T-cell (primary cell): Measurements from ENCODE around the gene REEP3. TPM values are rescaled to one million over a fixed set of nuclear protein-coding genes. Genes with fewer than 3 reads are reported as not detected.
"Not testable (repeated sequence)": the region's sequence is repeated elsewhere in the genome, so short reads cannot be mapped to it uniquely, and the experiment has no call there.

Experiments used
- ATAC-seq, 4 experiments: fragments of 200-7000 bp in 3 of 4; fragments of 150-1000 bp in 1 of 4; cut with Tn5 transposase; replicated peaks in 1 of 4; 1 replicate in 3 of 4; 2 replicates in 1 of 4; pipeline ENCODE4 v1.10.0; 2021; ENCODE audit warnings: moderate library complexity in 3 of 4, mild to moderate bottlenecking in 2 of 4, moderate number of reproducible peaks in 1 of 4
- CTCF ChIA-PET, 2 donors: fragments of 300-600 bp; sonication (Branson Sonifier 250); formaldehyde crosslinking; loops; one replicate each; lab custom pipeline; 2022; ENCODE audit warnings: antibody characterized with exemption in 2 of 2; lab: Charles Lee
- POLR2A ChIA-PET, 2 donors: fragments of 300-600 bp; sonication (Branson Sonifier 250); formaldehyde crosslinking; loops; one replicate each; lab custom pipeline; 2022; ENCODE audit warnings: antibody characterized with exemption in 2 of 2; lab: Charles Lee
- DNase-seq, 35 experiments: peaks; one replicate each; pipeline versions ENCODE4 v3.0.0 to v3.0.0-alpha.2; 2013 to 2023
- H3K27ac ChIP-seq: one replicate; pipeline ENCODE4 v1.5.1; 2013; ENCODE audit warnings: low read length
- H3K27me3 ChIP-seq, 2 experiments: replicated peaks in 1 of 2; 1 replicate in 1 of 2; 2 replicates in 1 of 2; pipeline versions ENCODE4 v1.6.1 to v1.7.0; 2013; ENCODE audit warnings: low read length in 1 of 2, mixed read lengths in 1 of 2; ENCODE audit not compliant: control insufficient read depth in 2 of 2, insufficient read depth in 2 of 2; ENCODE audit errors: extremely low read depth in 1 of 2
- H3K36me3 ChIP-seq, 2 donors: 1 replicate in 1 of 2; 2 replicates in 1 of 2; pipeline versions ENCODE4 v1.6.1 to v1.7.0; 2013; ENCODE audit warnings: low read length in 1 of 2; ENCODE audit not compliant: control insufficient read depth in 2 of 2, insufficient read depth in 1 of 2; ENCODE audit errors: extremely low read depth in 1 of 2
- H3K4me1 ChIP-seq, 2 experiments: 1 replicate in 1 of 2; 2 replicates in 1 of 2; pipeline versions ENCODE4 v1.6.1 to v1.7.0; 2013; ENCODE audit warnings: low read length in 2 of 2, mixed read lengths in 1 of 2; ENCODE audit not compliant: insufficient read depth in 2 of 2, control insufficient read depth in 1 of 2; ENCODE audit errors: extremely low read depth in 1 of 2
- H3K4me3 ChIP-seq, 2 donors: 1 replicate in 1 of 2; 2 replicates in 1 of 2; pipeline versions ENCODE4 v1.5.1 to v1.7.0; 2013; ENCODE audit warnings: mild to moderate bottlenecking in 2 of 2, low read length in 1 of 2, moderate library complexity in 1 of 2; ENCODE audit not compliant: control insufficient read depth in 1 of 2; ENCODE audit errors: extremely low read depth in 1 of 2
- H3K9me3 ChIP-seq: 2 replicates; pipeline ENCODE4 v1.7.0; 2013
- H3K27ac Mint-ChIP-seq, 2 donors: one replicate each; pipeline ENCODE4 v1.8.0; 2020 to 2021; ENCODE audit warnings: mild to moderate bottlenecking in 2 of 2, mixed read lengths in 2 of 2
- H3K27me3 Mint-ChIP-seq, 2 donors: one replicate each; pipeline ENCODE4 v1.8.0; 2021 to 2022; ENCODE audit warnings: mixed read lengths in 2 of 2
- H3K36me3 Mint-ChIP-seq: one replicate; pipeline ENCODE4 v1.8.0; 2021; ENCODE audit warnings: mixed read lengths
- H3K4me1 Mint-ChIP-seq, 3 donors: one replicate each; pipeline ENCODE4 v1.8.0; 2020 to 2022; ENCODE audit warnings: mixed read lengths in 3 of 3, mild to moderate bottlenecking in 1 of 3
- H3K4me3 Mint-ChIP-seq, 3 donors: one replicate each; pipeline ENCODE4 v1.8.0; 2020 to 2022; ENCODE audit warnings: mild to moderate bottlenecking in 3 of 3, mixed read lengths in 3 of 3, moderate library complexity in 3 of 3
- H3K9me3 Mint-ChIP-seq, 3 donors: one replicate each; pipeline ENCODE4 v1.8.0; 2020 to 2022; ENCODE audit warnings: mixed read lengths in 3 of 3
- WGBS: methylation state at CpG from one replicate; pipeline ENCODE4 v1.1.5; 2013; ENCODE audit warnings: missing lambda C conversion rate; ENCODE audit not compliant: insufficient coverage; 5-methylcytosine and 5-hydroxymethylcytosine counted together
- total RNA-seq, 35 experiments: library from RNA in 6 of 35; stranded (reverse) in 6 of 35; fragments of 120-200 nt in 1 of 35; gene quantifications; one replicate each; pipeline versions ENCODE4 v1.2.1 to v1.2.4 and lab custom pipeline; 2013 to 2026

Gene REEP3
- total RNA-seq, 5 donors from 2014 or later (not counting 1 experiment from before 2014, with no cell fraction given) = 7.9 to 16.2 (median 9.9) TPM

DNA sequence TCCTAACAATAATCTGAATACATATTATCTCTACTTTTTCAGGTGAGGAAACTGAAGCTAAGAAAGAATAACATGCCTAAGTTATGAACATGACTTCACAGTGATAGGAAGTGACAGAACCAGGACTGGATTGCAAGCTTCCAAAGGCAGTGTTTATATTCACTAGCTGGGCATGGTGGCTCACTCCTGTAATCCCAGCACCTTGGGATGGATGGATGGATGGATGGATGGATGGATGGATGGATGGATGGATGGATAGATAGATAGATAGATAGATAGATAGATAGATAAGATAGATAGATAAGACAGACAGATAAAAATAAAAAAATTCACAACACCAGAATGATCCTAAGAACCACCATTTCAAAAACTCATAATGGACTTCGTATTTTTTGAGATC lies 37.2 kb upstream of the REEP3 start:
- H3K27me3 Mint-ChIP-seq = no peaks in the 10 kb centered on the region
- WGBS = no CpG with 5 or more reads among the region's 1 CpG
- no peaks in the 10 kb centered on the region for H3K9me3 ChIP-seq
- no peak overlapping the region for H3K4me3 Mint-ChIP-seq
- H3K4me1 ChIP-seq = no peaks in the 10 kb centered on the region
- POLR2A ChIA-PET = no interaction called here
- DNase-seq (no peak), ATAC-seq (no peak)
- peaks cover 22 to 32% (median 29%) of the 10 kb centered on the region in 3 donors for H3K4me1 Mint-ChIP-seq
- H3K27ac Mint-ChIP-seq = no peak overlapping the region
- no peaks in the 10 kb centered on the region for H3K9me3 Mint-ChIP-seq
- no peak overlapping the region for H3K4me3 ChIP-seq
- no peak overlapping the region for H3K27ac ChIP-seq
- CTCF ChIA-PET = no interaction called here
- no peaks in the 10 kb centered on the region for H3K27me3 ChIP-seq
- H3K36me3 Mint-ChIP-seq = no peaks in the 10 kb centered on the region
- no peaks in the 10 kb centered on the region for H3K36me3 ChIP-seq

DNA sequence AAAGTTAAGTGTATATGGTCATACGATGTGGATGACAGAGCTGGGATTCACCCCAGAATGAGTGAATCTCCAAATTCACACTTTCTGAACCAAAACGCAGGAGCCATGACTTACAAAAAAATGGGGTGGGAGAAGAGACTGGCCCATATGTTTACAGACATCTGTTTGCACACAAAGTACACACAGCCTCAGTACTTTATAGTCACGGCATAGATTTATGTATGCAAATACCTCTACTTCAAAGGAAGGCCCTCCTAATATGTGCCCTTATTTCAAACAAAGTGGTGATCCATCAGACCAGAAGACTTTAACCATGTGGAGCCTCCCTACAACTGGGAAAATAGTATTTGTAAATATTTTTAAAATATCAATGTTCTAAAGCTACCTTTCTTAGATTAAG lies 33.2 kb upstream of the REEP3 start:
- no peak overlapping the region for H3K27ac ChIP-seq
- Mint-ChIP-seq H3K27me3 (no peaks in the 10 kb centered on the region), H3K9me3 (no peaks in the 10 kb centered on the region), H3K4me1 (peaks cover 17 to 20% (median 18%) of the 10 kb centered on the region in 3 donors), H3K27ac (no peak overlapping the region), H3K36me3 (peaks cover 3% of the 10 kb centered on the region), H3K4me3 (no peak overlapping the region)
- ATAC-seq (no peak), DNase-seq (no peak)
- no peaks in the 10 kb centered on the region for H3K27me3 ChIP-seq
- no CpG with 5 or more reads among the region's 3 CpGs for WGBS
- no peak overlapping the region for H3K4me3 ChIP-seq
- H3K4me1 ChIP-seq = no peaks in the 10 kb centered on the region
- no peaks in the 10 kb centered on the region for H3K36me3 ChIP-seq
- POLR2A ChIA-PET = no interaction called here
- CTCF ChIA-PET = no interaction called here
- no peaks in the 10 kb centered on the region for H3K9me3 ChIP-seq

DNA sequence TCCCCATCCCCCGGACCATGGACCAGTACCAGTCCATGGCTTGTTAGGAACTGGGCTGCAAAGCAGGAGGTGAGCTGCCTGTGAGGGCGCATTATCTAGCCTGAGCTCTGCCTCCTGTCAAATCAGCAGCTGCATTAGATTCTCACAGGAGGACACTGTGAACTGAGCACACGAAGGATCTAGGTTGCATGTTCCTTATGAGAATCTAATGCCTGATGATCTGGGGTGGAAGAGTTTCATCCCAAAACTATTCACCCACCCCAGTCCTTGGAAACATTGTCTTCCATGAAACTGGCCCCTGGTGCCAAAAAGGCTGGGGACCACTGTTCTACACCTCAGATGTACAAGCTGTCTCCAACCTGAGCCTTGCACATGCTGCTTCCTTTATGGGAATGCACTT lies 31.4 kb upstream of the REEP3 start:
- H3K27me3 ChIP-seq = no peaks in the 10 kb centered on the region
- 100% methylated on average over 2 of the region's 3 CpGs for WGBS
- ChIA-PET CTCF (interaction anchor here in 1 of 2 donors (0.7 to 1.0 kb wide), 2 partner anchors 162 to 272 kb away, joined by 4 to 5 read pairs; no protein-coding TSS in a partner anchor), POLR2A (no interaction called here)
- no peaks in the 10 kb centered on the region for H3K4me1 ChIP-seq
- H3K27ac Mint-ChIP-seq = no peak overlapping the region
- no peaks in the 10 kb centered on the region for H3K27me3 Mint-ChIP-seq
- H3K4me3 Mint-ChIP-seq = no peak overlapping the region
- H3K4me3 ChIP-seq = no peak overlapping the region
- no peaks in the 10 kb centered on the region for H3K36me3 ChIP-seq
- no peak overlapping the region for H3K27ac ChIP-seq
- H3K9me3 ChIP-seq = no peaks in the 10 kb centered on the region
- H3K4me1 Mint-ChIP-seq = peaks cover 7 to 11% (median 8%) of the 10 kb centered on the region in 3 donors
- peaks cover 3% of the 10 kb centered on the region for H3K36me3 Mint-ChIP-seq
- ATAC-seq (no peak), DNase-seq (no peak)
- no peaks in the 10 kb centered on the region for H3K9me3 Mint-ChIP-seq

DNA sequence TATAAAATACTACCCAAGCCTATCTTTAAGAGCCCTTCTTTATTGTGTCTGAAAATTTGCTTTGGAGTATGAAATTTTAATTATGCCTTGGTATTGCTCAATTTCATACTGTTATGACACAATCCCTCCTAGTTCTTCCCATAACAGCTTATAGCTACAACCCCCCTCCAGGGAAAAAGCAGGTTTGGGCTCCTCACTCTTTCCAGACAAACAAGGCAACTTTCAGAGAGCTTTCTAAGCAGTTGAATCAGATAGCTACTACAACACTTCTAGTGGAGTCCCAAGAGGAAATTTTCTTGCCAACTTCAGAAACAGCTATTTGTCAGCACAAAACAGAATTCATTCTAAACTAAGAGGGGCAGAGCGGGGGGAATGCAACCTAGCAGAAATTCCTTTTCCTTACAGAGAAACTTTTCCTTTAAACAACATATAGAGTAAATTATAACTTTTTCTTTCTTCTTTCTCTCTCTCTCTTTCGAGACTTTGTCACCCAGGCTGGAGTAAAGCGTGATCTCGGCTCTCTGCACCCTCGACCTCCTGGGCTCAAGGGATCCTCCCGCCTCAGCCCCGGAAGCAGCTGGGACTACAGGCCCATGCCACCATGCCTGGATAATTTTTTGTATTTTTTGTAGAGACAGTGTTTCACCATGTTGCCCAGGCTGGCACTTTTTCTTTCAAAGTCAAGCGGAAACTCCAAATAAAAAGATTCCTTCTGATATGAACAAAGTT lies 29.4 kb upstream of the REEP3 start:
- no CpG with 5 or more reads among the region's 8 CpGs for WGBS
- Histone ChIP-seq H3K27me3 (no peaks in the 10 kb centered on the region), H3K27ac (no peak overlapping the region), H3K36me3 (no peaks in the 10 kb centered on the region), H3K4me1 (no peaks in the 10 kb centered on the region), H3K4me3 (no peak overlapping the region), H3K9me3 (no peaks in the 10 kb centered on the region)
- ChIA-PET POLR2A (no interaction called here), CTCF (interaction anchor here in 1 of 2 donors (0.7 kb wide), 1 partner anchor 72 kb away, joined by 4 read pairs; no protein-coding TSS in a partner anchor)
- no peak for DNase-seq
- Mint-ChIP-seq H3K4me3 (no peak overlapping the region), H3K27ac (no peak overlapping the region), H3K36me3 (peaks cover 14% of the 10 kb centered on the region), H3K27me3 (no peaks in the 10 kb centered on the region), H3K9me3 (no peaks in the 10 kb centered on the region), H3K4me1 (peaks cover 12 to 19% (median 15%) of the 10 kb centered on the region in 3 donors)
- no peak for ATAC-seq

DNA sequence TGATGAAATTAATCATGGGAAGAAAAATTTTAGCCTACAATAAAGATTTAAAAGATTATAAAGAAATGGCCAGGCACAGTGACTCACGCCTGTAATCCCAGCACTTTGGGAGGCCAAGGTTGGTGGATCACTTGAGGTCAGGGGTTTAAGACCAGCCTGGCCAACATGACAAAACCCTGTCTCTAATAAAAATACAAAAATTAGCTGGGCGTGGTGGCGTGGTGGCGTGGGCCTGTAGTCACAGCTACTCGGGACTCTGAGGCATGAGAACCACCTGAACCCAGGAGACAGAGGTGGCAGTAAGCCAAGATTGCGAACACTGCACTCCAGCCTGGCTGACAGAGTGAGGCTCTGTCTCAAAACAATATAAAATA lies 28.9 kb upstream of the REEP3 start:
- Mint-ChIP-seq H3K4me1 (peaks cover 15 to 22% (median 16%) of the 10 kb centered on the region in 3 donors), H3K36me3 (peaks cover 15% of the 10 kb centered on the region)
- H3K36me3 ChIP-seq, H3K27me3 ChIP-seq, H3K27ac ChIP-seq, H3K4me1 ChIP-seq, H3K9me3 Mint-ChIP-seq, H3K27me3 Mint-ChIP-seq, ATAC-seq, POLR2A ChIA-PET, H3K9me3 ChIP-seq, H3K4me3 ChIP-seq, DNase-seq, H3K4me3 Mint-ChIP-seq, H3K27ac Mint-ChIP-seq: not testable (repeated sequence)
- no CpG with 5 or more reads among the region's 6 CpGs for WGBS
- CTCF ChIA-PET = interaction anchor here in 1 of 2 donors (0.7 kb wide), 1 partner anchor 29 kb away, joined by 3 read pairs; no protein-coding TSS in a partner anchor

DNA sequence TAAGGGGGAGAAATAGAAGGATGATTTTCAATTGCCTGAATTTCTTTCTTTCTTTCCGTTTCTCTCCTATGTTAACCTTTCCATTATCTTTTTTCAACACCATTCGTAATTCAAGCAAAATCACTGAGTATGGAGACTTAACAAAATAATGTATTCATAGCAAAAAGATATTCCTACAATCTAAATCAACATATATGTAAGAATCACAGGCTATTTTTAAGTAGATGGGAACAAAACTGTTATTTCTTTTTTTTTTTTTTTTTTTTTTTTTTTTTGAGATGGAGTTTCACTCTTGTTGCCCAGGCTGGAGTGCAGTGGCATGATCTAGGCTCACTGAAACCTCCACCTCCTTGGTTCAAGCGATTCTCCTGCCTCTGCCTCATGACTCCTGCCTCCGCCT lies 28.2 kb upstream of the REEP3 start:
- Histone ChIP-seq H3K27ac (no peak overlapping the region), H3K36me3 (no peaks in the 10 kb centered on the region), H3K4me3 (no peak overlapping the region), H3K9me3 (no peaks in the 10 kb centered on the region), H3K27me3 (no peaks in the 10 kb centered on the region), H3K4me1 (no peaks in the 10 kb centered on the region)
- no peak overlapping the region for H3K4me3 Mint-ChIP-seq
- WGBS = 100% methylated on average over 1 of the region's 4 CpGs
- H3K4me1 Mint-ChIP-seq = peaks cover 19 to 29% (median 21%) of the 10 kb centered on the region in 3 donors
- DNase-seq = no peak
- no peak overlapping the region for H3K27ac Mint-ChIP-seq
- peaks cover 15% of the 10 kb centered on the region for H3K36me3 Mint-ChIP-seq
- CTCF ChIA-PET = interaction anchor here in 1 of 2 donors (0.7 kb wide), 1 partner anchor 29 kb away, joined by 3 read pairs; no protein-coding TSS in a partner anchor
- no peak for ATAC-seq
- H3K9me3 Mint-ChIP-seq = no peaks in the 10 kb centered on the region
- H3K27me3 Mint-ChIP-seq = no peaks in the 10 kb centered on the region
- POLR2A ChIA-PET = no interaction called here
